ENCODE results near the gene TMCO1. TPM values are rescaled to one million over a fixed set of nuclear protein-coding genes. Genes with fewer than 3 reads are reported as not detected.

TMCO1 gene
- total RNA-seq, 1 experiment from 2014 or later = 70.1 TPM

- Histone ChIP-seq H3K4ac (ENCODE audit: low read depth, low read length) (no peak overlapping the region), H2BK12ac (ENCODE audit: insufficient read length, low read depth, low read length) (no peak overlapping the region), H3T11ph (ENCODE audit: low read length) (no peak overlapping the region), H2BK20ac (ENCODE audit: low read depth, low read length, poor library complexity, severe bottlenecking) (no peak overlapping the region), H3K79me1 (ENCODE audit: insufficient read depth, low read depth, low read length, poor library complexity, severe bottlenecking) (no peaks in the 10 kb centered on the region), H2BK5ac (ENCODE audit: insufficient read length, low read length) (no peak overlapping the region), H3K4me1 (ENCODE audit: insufficient read depth, low read length) (0 out of 2 replicates have a peak, but pooled peaks cover 2% of the 10 kb centered on the region), H3K9me3 (ENCODE audit: control insufficient read depth, low read depth, low read length) (no peaks in the 10 kb centered on the region), H3K4me2 (ENCODE audit: insufficient read depth, insufficient read length, low read length) (no peak overlapping the region), H3K27me3 (ENCODE audit: insufficient read depth, low read length) (no peaks in the 10 kb centered on the region), H3K56ac (ENCODE audit: insufficient read length, low read depth, low read length) (no peak overlapping the region), H4K91ac (ENCODE audit: insufficient read length, low read depth, low read length) (no peak overlapping the region), H2BK15ac (ENCODE audit: low read depth, low read length) (no peak overlapping the region), H2AK5ac (ENCODE audit: insufficient read length, low read length) (no peak overlapping the region), H2BK120ac (ENCODE audit: low read depth, low read length, poor library complexity, severe bottlenecking) (no peak overlapping the region), H4K5ac (ENCODE audit: insufficient read length, low read depth, low read length) (no peak overlapping the region), H3K79me2 (ENCODE audit: insufficient read depth, low read length) (no peaks in the 10 kb centered on the region), H4K20me1 (ENCODE audit: control insufficient read depth, insufficient read depth, insufficient read length) (no peaks in the 10 kb centered on the region), H4K8ac (replicated peaks; ENCODE audit: insufficient read length, low read depth, low read length) (no peak overlapping the region), H3K9ac (ENCODE audit: extremely low read depth, insufficient read length, low read length) (no peak overlapping the region), H3K23me2 (ENCODE audit: insufficient read length, low read depth, low read length, poor library complexity, severe bottlenecking) (no peaks in the 10 kb centered on the region), H3K27ac (ENCODE audit: insufficient read length, low read depth, low read length) (no peak overlapping the region), H2AFZ (ENCODE audit: low read length) (no peak overlapping the region), H3K18ac (ENCODE audit: insufficient read length, low read depth, low read length) (no peak overlapping the region), H3K23ac (ENCODE audit: insufficient read length, low read depth, low read length) (no peak overlapping the region), H3K14ac (ENCODE audit: insufficient read depth, low read length) (no peak overlapping the region)
- H3K9me3 Mint-ChIP-seq = no peaks in the 10 kb centered on the region
- H3K4me3 Mint-ChIP-seq = no peak overlapping the region
- DNase-seq = no peak
- H3K27me3 Mint-ChIP-seq (ENCODE audit: low read depth) = no peaks in the 10 kb centered on the region
- peaks cover 0 to 7% of the 10 kb centered on the region in 2 experiments; a peak in 2 of 4 replicates for H3K4me1 Mint-ChIP-seq
- no peak overlapping the region for H3K27ac Mint-ChIP-seq
- peaks cover 7 to 34% (median 18%) of the 10 kb centered on the region in 3 experiments; a peak in 5 of 7 replicates for H3K36me3 Mint-ChIP-seq (ENCODE audit: insufficient read depth in 1 of 3, low read depth in 3 of 3)
- TF ChIP-seq CTCF (conservative IDR thresholded peaks at IDR 0.05) = no peak
Measured at GRCh38 chr1:165737196-165737595, 31.5 kb downstream of the TMCO1 start.
